Panc1 (cell line): Measurements from ENCODE around the gene C12orf43.

Source experiments
- CTCF ChIP-seq: fragments of 450-650 bp; IDR thresholded peaks from 2 replicates; pipeline ENCODE4 v1.5.1; 2017; ENCODE audit warnings: mild to moderate bottlenecking
- SIN3A ChIP-seq: IDR thresholded peaks from 2 replicates; pipeline ENCODE4 v1.6.1; 2012; ENCODE audit warnings: low read depth, mild to moderate bottlenecking, low read length, moderate library complexity, borderline replicate concordance; ENCODE audit not compliant: insufficient read depth
- TCF7L2 ChIP-seq: IDR thresholded peaks from 2 replicates; pipeline ENCODE4 v1.6.1; 2011; ENCODE audit warnings: mild to moderate bottlenecking, low read depth, low read length, inconsistent platforms

DNA sequence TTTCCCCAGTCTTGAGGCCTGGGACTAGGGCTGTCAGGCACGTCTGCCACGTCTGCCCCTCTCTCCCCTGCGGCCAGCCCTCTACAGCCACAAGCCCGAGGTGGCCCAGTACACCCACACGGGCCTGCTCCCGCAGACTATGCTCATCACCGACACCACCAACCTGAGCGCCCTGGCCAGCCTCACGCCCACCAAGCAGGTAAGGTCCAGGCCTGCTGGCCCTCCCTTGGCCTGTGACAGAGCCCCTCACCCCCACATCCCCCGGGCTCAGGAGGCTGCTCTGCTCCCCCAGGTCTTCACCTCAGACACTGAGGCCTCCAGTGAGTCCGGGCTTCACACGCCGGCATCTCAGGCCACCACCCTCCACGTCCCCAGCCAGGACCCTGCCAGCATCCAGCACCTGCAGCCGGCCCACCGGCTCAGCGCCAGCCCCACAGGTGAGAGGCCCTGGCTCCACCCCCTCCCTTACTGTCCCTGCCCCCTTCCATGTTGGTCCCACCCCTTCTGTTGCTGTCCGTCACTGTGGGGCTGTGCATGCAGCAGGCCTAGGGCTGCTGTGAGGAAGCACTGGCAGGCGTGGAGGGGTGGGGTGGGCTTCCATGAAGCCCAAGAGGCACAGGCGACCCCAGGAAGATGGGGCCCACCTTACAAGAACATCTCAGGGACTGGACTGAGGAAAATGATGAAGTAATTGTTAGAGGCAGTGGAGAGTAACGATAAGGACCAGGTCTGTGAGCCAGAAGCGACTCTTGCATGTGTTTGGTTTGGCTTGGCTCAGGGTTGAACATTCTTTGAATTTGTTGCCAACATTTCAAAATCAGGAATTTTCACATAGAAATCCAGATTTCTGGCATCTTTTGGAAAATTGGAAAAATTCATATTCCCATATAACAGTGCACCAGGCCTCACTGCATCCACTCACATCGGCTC, 16.8 kb downstream of the C12orf43 start:
- TF ChIP-seq SIN3A (no peak), CTCF (no peak), TCF7L2 (no peak)
